ENCODE data around the gene PHF8.

- TF ChIP-seq, protein P1, sequence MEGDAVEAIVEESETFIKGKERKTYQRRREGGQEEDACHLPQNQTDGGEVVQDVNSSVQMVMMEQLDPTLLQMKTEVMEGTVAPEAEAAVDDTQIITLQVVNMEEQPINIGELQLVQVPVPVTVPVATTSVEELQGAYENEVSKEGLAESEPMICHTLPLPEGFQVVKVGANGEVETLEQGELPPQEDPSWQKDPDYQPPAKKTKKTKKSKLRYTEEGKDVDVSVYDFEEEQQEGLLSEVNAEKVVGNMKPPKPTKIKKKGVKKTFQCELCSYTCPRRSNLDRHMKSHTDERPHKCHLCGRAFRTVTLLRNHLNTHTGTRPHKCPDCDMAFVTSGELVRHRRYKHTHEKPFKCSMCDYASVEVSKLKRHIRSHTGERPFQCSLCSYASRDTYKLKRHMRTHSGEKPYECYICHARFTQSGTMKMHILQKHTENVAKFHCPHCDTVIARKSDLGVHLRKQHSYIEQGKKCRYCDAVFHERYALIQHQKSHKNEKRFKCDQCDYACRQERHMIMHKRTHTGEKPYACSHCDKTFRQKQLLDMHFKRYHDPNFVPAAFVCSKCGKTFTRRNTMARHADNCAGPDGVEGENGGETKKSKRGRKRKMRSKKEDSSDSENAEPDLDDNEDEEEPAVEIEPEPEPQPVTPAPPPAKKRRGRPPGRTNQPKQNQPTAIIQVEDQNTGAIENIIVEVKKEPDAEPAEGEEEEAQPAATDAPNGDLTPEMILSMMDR (conservative IDR thresholded peaks at IDR 0.05 in 1 of 2, IDR thresholded peaks at IDR 0.05 in 1 of 2; ENCODE audit: extremely low read depth in 1 of 2, insufficient read depth in 1 of 2, low read depth in 1 of 2, low read length in 2 of 2): no peak
- no peak for TF ChIP-seq EZH2 (IDR thresholded peaks at IDR 0.05; ENCODE audit: borderline replicate concordance, low read length)
These were observed 143.7 kb downstream of the PHF8 start for GRCh38 chrX:53900623-53901022.
